SK-N-SH (cell line): ENCODE measurements around the gene LDB2. TPM values are rescaled to one million over a fixed set of nuclear protein-coding genes. Genes with fewer than 3 reads are reported as not detected.

Source experiments
- CTCF ChIA-PET: fragments of 300-600, 350-600 bp; formaldehyde crosslinking; extraction: SDS; loops from one replicate; lab custom pipeline; 2021; lab: Yijun Ruan, JAX
- POLR2A ChIA-PET: fragments of 350-600 bp; sonication (Branson Sonifier 250); formaldehyde crosslinking; extraction: SDS; loops from one replicate; lab custom pipeline; 2020; ENCODE audit warnings: antibody characterized with exemption, inconsistent platforms; lab: Yijun Ruan, JAX
- DNase-seq: peaks from one replicate; pipeline ENCODE4 v3.0.0; 2012
- H2AFZ ChIP-seq: fragments of 200-600 bp; sonication (generic); 2 replicates; pipeline ENCODE4 v1.8.1; 2016; ENCODE audit warnings: antibody characterized with exemption, mild to moderate bottlenecking, low read depth
- H3F3A ChIP-seq: fragments of 200-600 bp; sonication (generic); replicated peaks from 2 replicates; pipeline ENCODE3; 2016; ENCODE audit warnings: antibody characterized with exemption, mild to moderate bottlenecking; ENCODE audit not compliant: insufficient read depth
- H3K27ac ChIP-seq, 2 experiments: fragments of 200-500 bp in 1 of 2; fragments of 200-600 bp in 1 of 2; sonication (Bioruptor generic) in 1 of 2; sonication (generic), shearing (Covaris generic) in 1 of 2; 2 replicates each; pipeline versions ENCODE4 v1.5.1 to v1.6.1; 2014 to 2016; ENCODE audit warnings: low read depth in 2 of 2, inconsistent platforms in 1 of 2, low read length in 1 of 2, mild to moderate bottlenecking in 1 of 2, mixed read lengths in 1 of 2
- H3K27me3 ChIP-seq: fragments of 200-600 bp; sonication (generic), shearing (Covaris generic); 2 replicates; pipeline ENCODE4 v1.6.1; 2016; ENCODE audit warnings: mixed run types; ENCODE audit not compliant: insufficient read depth
- H3K36me3 ChIP-seq, 2 experiments: fragments of 200-500 bp in 1 of 2; fragments of 200-600 bp in 1 of 2; sonication (Bioruptor generic) in 1 of 2; sonication (generic) in 1 of 2; replicated peaks in 1 of 2; 2 replicates each; pipeline versions ENCODE3 to v1.5.1; 2014 to 2016; ENCODE audit warnings: low read length in 1 of 2, mild to moderate bottlenecking in 1 of 2; ENCODE audit not compliant: insufficient read depth in 2 of 2, control insufficient read depth in 1 of 2
- H3K4me1 ChIP-seq, 2 experiments: fragments of 200-500 bp in 1 of 2; fragments of 200-600 bp in 1 of 2; sonication (Bioruptor generic) in 1 of 2; sonication (generic), shearing (Covaris generic) in 1 of 2; 2 replicates each; pipeline versions ENCODE4 v1.5.1 to v1.6.1; 2014 to 2016; ENCODE audit warnings: low read depth in 1 of 2, low read length in 1 of 2, mixed run types in 1 of 2; ENCODE audit not compliant: insufficient read depth in 2 of 2, control insufficient read depth in 1 of 2
- H3K4me2 ChIP-seq: fragments of 200-600 bp; sonication (generic), shearing (Covaris generic); 2 replicates; pipeline ENCODE4 v1.6.1; 2017; ENCODE audit warnings: mixed run types
- H3K4me3 ChIP-seq, 2 experiments: fragments of 200-500 bp in 1 of 2; fragments of 200-600 bp in 1 of 2; sonication (Bioruptor generic) in 1 of 2; sonication (generic), shearing (Covaris generic) in 1 of 2; 2 replicates each; pipeline versions ENCODE4 v1.5.1 to v1.8.1; 2014 to 2016; ENCODE audit warnings: low read depth in 2 of 2, inconsistent platforms in 1 of 2, low read length in 1 of 2, mild to moderate bottlenecking in 1 of 2, mixed read lengths in 1 of 2, moderate library complexity in 1 of 2
- H3K79me2 ChIP-seq: fragments of 200-600 bp; sonication (generic); 2 replicates; pipeline ENCODE4 v1.8.1; 2017; ENCODE audit warnings: mild to moderate bottlenecking; ENCODE audit not compliant: insufficient read depth
- H3K9ac ChIP-seq: fragments of 200-600 bp; sonication (generic); 2 replicates; pipeline ENCODE4 v1.6.1; 2017; ENCODE audit warnings: mixed run types
- H3K9me2 ChIP-seq: fragments of 200-600 bp; sonication (generic); 2 replicates; pipeline ENCODE4 v1.6.1; 2017; ENCODE audit warnings: mixed run types
- H3K9me3 ChIP-seq: fragments of 200-600 bp; sonication (generic); 2 replicates; pipeline ENCODE4 v1.6.1; 2017; ENCODE audit warnings: mixed run types, mild to moderate bottlenecking, moderate library complexity
- H4K20me1 ChIP-seq: fragments of 200-600 bp; sonication (generic); 2 replicates; pipeline ENCODE4 v1.6.1; 2017; ENCODE audit warnings: mild to moderate bottlenecking, mixed run types; ENCODE audit not compliant: insufficient read depth
- ELF1 ChIP-seq: IDR thresholded peaks from 2 replicates; pipeline ENCODE4 v1.4.0; 2012
- EZH2phosphoT487 ChIP-seq: fragments of 200-600 bp; sonication (generic); IDR thresholded peaks from 2 replicates; pipeline ENCODE4 v1.6.1; 2017; ENCODE audit warnings: low read depth, mixed run types, mild to moderate bottlenecking, antibody characterized with exemption, moderate library complexity, borderline replicate concordance
- FOSL2 ChIP-seq: IDR thresholded peaks from 2 replicates; pipeline ENCODE4 v1.4.0; 2012; ENCODE audit warnings: low read depth, mild to moderate bottlenecking, moderate library complexity, borderline replicate concordance
- FOXJ3 ChIP-seq: sonication (generic); formaldehyde crosslinking; IDR thresholded peaks from 2 replicates; pipeline ENCODE4 v1.5.1; 2020; ENCODE audit warnings: mild to moderate bottlenecking, missing genetic modification reagents
- FOXM1 ChIP-seq: IDR thresholded peaks from 2 replicates; pipeline ENCODE4 v1.4.0; 2012; ENCODE audit warnings: low read depth, mild to moderate bottlenecking
- GABPA ChIP-seq: IDR thresholded peaks from 2 replicates; pipeline ENCODE4 v1.4.0; 2012; ENCODE audit warnings: low read depth, mild to moderate bottlenecking
- GATA2 ChIP-seq: sonication (generic); formaldehyde crosslinking; IDR thresholded peaks from 2 replicates; pipeline ENCODE4 v1.5.0; 2020; ENCODE audit warnings: mild to moderate bottlenecking, missing genetic modification reagents
- IRF3 ChIP-seq: fragments of 150-350 bp; IDR thresholded peaks from 2 replicates; pipeline ENCODE4 v1.6.1; 2016; ENCODE audit warnings: mild to moderate bottlenecking, low read depth, low read length
- JUND ChIP-seq: IDR thresholded peaks from 2 replicates; pipeline ENCODE4 v1.4.0; 2012
- MEF2A ChIP-seq: IDR thresholded peaks from 2 replicates; pipeline ENCODE4 v1.4.0; 2012; ENCODE audit warnings: low read depth, borderline replicate concordance
- NRF1 ChIP-seq: IDR thresholded peaks from 2 replicates; pipeline ENCODE4 v1.6.1; 2012; ENCODE audit warnings: low read depth, mild to moderate bottlenecking, low read length
- PBX3 ChIP-seq: IDR thresholded peaks from 2 replicates; pipeline ENCODE4; 2012
- POLR2AphosphoS5 ChIP-seq: IDR thresholded peaks from 2 replicates; pipeline ENCODE4 v1.6.1; 2012; ENCODE audit warnings: low read depth, low read length
- RAD21 ChIP-seq: IDR thresholded peaks from 2 replicates; pipeline ENCODE4 v1.6.1; 2012; ENCODE audit warnings: mild to moderate bottlenecking, low read length
- RCOR1 ChIP-seq: fragments of 150-350 bp; IDR thresholded peaks from 2 replicates; pipeline ENCODE4 v1.6.1; 2017; ENCODE audit warnings: antibody characterized with exemption, low read length
- RXRA ChIP-seq: IDR thresholded peaks from 2 replicates; pipeline ENCODE4 v1.4.0; 2012; ENCODE audit warnings: low read depth, mild to moderate bottlenecking, borderline replicate concordance
- SMC3 ChIP-seq: IDR thresholded peaks from 2 replicates; pipeline ENCODE4 v1.6.1; 2012; ENCODE audit warnings: low read depth, low read length, improper control_type of control experiment
- TCF12 ChIP-seq: IDR thresholded peaks from 2 replicates; pipeline ENCODE4 v1.4.0; 2012
- TEAD4 ChIP-seq: IDR thresholded peaks from 2 replicates; pipeline ENCODE4 v1.4.0; 2012; ENCODE audit warnings: mild to moderate bottlenecking, borderline replicate concordance; ENCODE audit not compliant: insufficient read depth
- USF1 ChIP-seq: IDR thresholded peaks from 2 replicates; pipeline ENCODE4 v1.4.0; 2012; ENCODE audit warnings: low read depth, borderline replicate concordance
- WGBS: methylation state at CpG from one replicate; pipeline ENCODE4 v1.1.6; 2017; ENCODE audit warnings: low lambda C conversion rate; 5-methylcytosine and 5-hydroxymethylcytosine counted together
- polyA plus RNA-seq, 3 experiments: library from polyadenylated mRNA; depleted of rRNA; stranded (reverse); fragments of >200 nt; gene quantifications; 2 replicates each; pipeline ENCODE4 v1.2.3, GENCODE V29; 2012
- TF ChIP-seq, protein P1 (sequence below): IDR thresholded peaks from 2 replicates; pipeline ENCODE4 v1.6.1; 2012; ENCODE audit warnings: mild to moderate bottlenecking, low read depth, low read length, moderate library complexity
- TF ChIP-seq, protein P2 (sequence below): fragments of 200-600 bp; sonication (generic); IDR thresholded peaks from 2 replicates; pipeline ENCODE4 v1.6.1; 2017; ENCODE audit warnings: antibody characterized with exemption, mild to moderate bottlenecking, moderate library complexity

The LDB2 gene
- polyA plus RNA-seq, 1 of the 3 experiments (the other 2 are of a cell fraction): 11.0 TPM

DNA sequence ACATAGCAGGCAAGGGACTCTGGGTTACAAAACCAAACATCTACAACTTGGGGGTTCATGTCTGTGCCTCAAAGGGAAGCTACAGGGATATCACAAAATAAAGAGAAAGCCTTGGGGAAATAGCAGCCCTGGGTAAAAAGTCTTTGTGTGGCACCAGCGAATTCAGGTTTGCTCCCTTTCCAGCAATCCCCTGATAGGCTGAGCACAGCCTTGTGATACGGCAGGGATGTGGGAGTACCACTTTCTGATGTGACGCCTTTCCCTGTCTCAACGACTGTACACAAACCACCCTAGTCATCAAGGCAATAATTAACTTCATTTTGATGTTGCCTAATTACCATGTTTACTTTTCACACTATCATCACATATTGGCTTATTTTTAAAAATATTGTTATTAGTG, 164.9 kb downstream of the LDB2 start:
- H3K9me3 ChIP-seq: no peaks in the 10 kb centered on the region
- no peak overlapping the region for H3K4me2 ChIP-seq
- WGBS: 76% methylated on average over 4 of the region's 4 CpGs
- no peaks in the 10 kb centered on the region for H3K9me2 ChIP-seq
- no peaks in the 10 kb centered on the region for H3F3A ChIP-seq
- no peaks in the 10 kb centered on the region for H3K79me2 ChIP-seq
- H3K4me1 ChIP-seq: no peaks in the 10 kb centered on the region
- H3K27me3 ChIP-seq: no peaks in the 10 kb centered on the region
- H4K20me1 ChIP-seq: no peaks in the 10 kb centered on the region
- peaks cover 0 to 5% of the 10 kb centered on the region in 2 experiments for H3K36me3 ChIP-seq
- TF ChIP-seq MEF2A: no peak
- TF ChIP-seq USF1: no peak
- no peak for TF ChIP-seq GATA2 (CRISPR knock-in tag)
- TF ChIP-seq NRF1: no peak
- TF ChIP-seq FOSL2: no peak
- no peak for TF ChIP-seq POLR2AphosphoS5
- TF ChIP-seq RCOR1: no peak
- H3K27ac ChIP-seq: no peak overlapping the region
- CTCF ChIA-PET: interaction anchor here (0.6 kb wide), 1 partner anchor 354 kb away, joined by 3 read pairs; no protein-coding TSS in a partner anchor
- H2AFZ ChIP-seq: no peak overlapping the region
- no peak overlapping the region for H3K9ac ChIP-seq
- no peak for DNase-seq
- POLR2A ChIA-PET: no interaction called here
- no peak overlapping the region for H3K4me3 ChIP-seq

GRCh38 chr4:16732741-16733140, 165.7 kb downstream of the LDB2 start:
- Histone ChIP-seq H3K27ac (no peak overlapping the region), H3K4me3 (no peak overlapping the region), H3F3A (no peaks in the 10 kb centered on the region), H2AFZ (no peak overlapping the region), H3K9me3 (no peaks in the 10 kb centered on the region), H3K36me3 (peaks cover 0 to 2% of the 10 kb centered on the region in 2 experiments), H3K79me2 (no peaks in the 10 kb centered on the region), H3K4me1 (no peaks in the 10 kb centered on the region), H3K27me3 (no peaks in the 10 kb centered on the region), H4K20me1 (no peaks in the 10 kb centered on the region), H3K9me2 (no peaks in the 10 kb centered on the region), H3K9ac (no peak overlapping the region), H3K4me2 (no peak overlapping the region)
- WGBS: 73% methylated on average over 6 of the region's 6 CpGs
- no peak for DNase-seq
- POLR2A ChIA-PET: no interaction called here
- CTCF ChIA-PET: interaction anchor here (0.6 kb wide), 1 partner anchor 355 kb away, joined by 3 read pairs; no protein-coding TSS in a partner anchor
- TF ChIP-seq ELF1 (no peak), EZH2phosphoT487 (no peak), RAD21 (no peak), PBX3 (no peak), TEAD4 (no peak), JUND (no peak), GATA2 (CRISPR knock-in tag) (no peak), RXRA (no peak), SMC3 (no peak), IRF3 (no peak), GABPA (no peak), FOXJ3 (no peak), TCF12 (no peak), FOXM1 (no peak), NRF1 (no peak)
- TF ChIP-seq, protein P1, sequence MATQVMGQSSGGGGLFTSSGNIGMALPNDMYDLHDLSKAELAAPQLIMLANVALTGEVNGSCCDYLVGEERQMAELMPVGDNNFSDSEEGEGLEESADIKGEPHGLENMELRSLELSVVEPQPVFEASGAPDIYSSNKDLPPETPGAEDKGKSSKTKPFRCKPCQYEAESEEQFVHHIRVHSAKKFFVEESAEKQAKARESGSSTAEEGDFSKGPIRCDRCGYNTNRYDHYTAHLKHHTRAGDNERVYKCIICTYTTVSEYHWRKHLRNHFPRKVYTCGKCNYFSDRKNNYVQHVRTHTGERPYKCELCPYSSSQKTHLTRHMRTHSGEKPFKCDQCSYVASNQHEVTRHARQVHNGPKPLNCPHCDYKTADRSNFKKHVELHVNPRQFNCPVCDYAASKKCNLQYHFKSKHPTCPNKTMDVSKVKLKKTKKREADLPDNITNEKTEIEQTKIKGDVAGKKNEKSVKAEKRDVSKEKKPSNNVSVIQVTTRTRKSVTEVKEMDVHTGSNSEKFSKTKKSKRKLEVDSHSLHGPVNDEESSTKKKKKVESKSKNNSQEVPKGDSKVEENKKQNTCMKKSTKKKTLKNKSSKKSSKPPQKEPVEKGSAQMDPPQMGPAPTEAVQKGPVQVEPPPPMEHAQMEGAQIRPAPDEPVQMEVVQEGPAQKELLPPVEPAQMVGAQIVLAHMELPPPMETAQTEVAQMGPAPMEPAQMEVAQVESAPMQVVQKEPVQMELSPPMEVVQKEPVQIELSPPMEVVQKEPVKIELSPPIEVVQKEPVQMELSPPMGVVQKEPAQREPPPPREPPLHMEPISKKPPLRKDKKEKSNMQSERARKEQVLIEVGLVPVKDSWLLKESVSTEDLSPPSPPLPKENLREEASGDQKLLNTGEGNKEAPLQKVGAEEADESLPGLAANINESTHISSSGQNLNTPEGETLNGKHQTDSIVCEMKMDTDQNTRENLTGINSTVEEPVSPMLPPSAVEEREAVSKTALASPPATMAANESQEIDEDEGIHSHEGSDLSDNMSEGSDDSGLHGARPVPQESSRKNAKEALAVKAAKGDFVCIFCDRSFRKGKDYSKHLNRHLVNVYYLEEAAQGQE: no peak
- TF ChIP-seq, protein P2, sequence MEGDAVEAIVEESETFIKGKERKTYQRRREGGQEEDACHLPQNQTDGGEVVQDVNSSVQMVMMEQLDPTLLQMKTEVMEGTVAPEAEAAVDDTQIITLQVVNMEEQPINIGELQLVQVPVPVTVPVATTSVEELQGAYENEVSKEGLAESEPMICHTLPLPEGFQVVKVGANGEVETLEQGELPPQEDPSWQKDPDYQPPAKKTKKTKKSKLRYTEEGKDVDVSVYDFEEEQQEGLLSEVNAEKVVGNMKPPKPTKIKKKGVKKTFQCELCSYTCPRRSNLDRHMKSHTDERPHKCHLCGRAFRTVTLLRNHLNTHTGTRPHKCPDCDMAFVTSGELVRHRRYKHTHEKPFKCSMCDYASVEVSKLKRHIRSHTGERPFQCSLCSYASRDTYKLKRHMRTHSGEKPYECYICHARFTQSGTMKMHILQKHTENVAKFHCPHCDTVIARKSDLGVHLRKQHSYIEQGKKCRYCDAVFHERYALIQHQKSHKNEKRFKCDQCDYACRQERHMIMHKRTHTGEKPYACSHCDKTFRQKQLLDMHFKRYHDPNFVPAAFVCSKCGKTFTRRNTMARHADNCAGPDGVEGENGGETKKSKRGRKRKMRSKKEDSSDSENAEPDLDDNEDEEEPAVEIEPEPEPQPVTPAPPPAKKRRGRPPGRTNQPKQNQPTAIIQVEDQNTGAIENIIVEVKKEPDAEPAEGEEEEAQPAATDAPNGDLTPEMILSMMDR: no peak
